ENCODE measurements around the gene ACE. TPM values are rescaled to one million over a fixed set of nuclear protein-coding genes. Genes with fewer than 3 reads are reported as not detected.

Gene ACE
- total RNA-seq, 1 experiment from 2014 or later = 5.4 TPM

DNA sequence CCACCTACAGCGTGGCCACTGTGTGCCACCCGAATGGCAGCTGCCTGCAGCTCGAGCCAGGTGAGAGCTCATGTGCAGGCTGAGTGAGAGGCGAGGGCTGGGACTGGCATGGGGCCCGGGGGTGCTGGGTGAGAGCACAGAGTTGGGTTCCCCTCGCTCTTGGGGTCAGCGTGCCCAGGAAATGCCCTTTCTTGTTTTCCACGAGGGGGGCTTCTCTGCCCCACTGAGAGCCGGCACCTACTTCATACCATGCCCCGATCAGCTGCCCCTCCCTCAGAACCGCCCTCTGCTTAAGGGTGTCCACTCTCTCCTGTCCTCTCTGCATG lies 10.1 kb downstream of the ACE start:
- H2BK5ac ChIP-seq (ENCODE audit: insufficient read length, low read length) = no peak overlapping the region
- no peak overlapping the region for H2AK5ac ChIP-seq (ENCODE audit: insufficient read length, low read length)
- H3K27ac ChIP-seq (ENCODE audit: insufficient read length, low read depth, low read length) = no peak overlapping the region
- H2AFZ ChIP-seq (ENCODE audit: low read length) = no peak overlapping the region
- no peak overlapping the region for H3T11ph ChIP-seq (ENCODE audit: low read length)
- H4K91ac ChIP-seq (ENCODE audit: insufficient read length, low read depth, low read length) = no peak overlapping the region
- H3K27me3 ChIP-seq (ENCODE audit: insufficient read depth, low read length) = no peaks in the 10 kb centered on the region
- H2BK15ac ChIP-seq (ENCODE audit: low read depth, low read length) = no peak overlapping the region
- H4K20me1 ChIP-seq (ENCODE audit: control insufficient read depth, insufficient read depth, insufficient read length) = no peaks in the 10 kb centered on the region
- H2BK120ac ChIP-seq (ENCODE audit: low read depth, low read length, poor library complexity, severe bottlenecking) = no peak overlapping the region
- no peak for DNase-seq
- Mint-ChIP-seq H3K9me3 (no peaks in the 10 kb centered on the region), H3K4me3 (no peak overlapping the region), H3K27ac (no peak overlapping the region), H3K4me1 (peaks cover 6% of the 10 kb centered on the region in 2 experiments; a peak in 3 of 4 replicates), H3K27me3 (ENCODE audit: low read depth) (no peaks in the 10 kb centered on the region; the same call in 1 of the 2 replicates), H3K36me3 (ENCODE audit: insufficient read depth in 1 of 3, low read depth in 3 of 3) (no peaks in the 10 kb centered on the region)
- no peak overlapping the region for H3K4me2 ChIP-seq (ENCODE audit: insufficient read depth, insufficient read length, low read length)
- H4K8ac ChIP-seq (replicated peaks; ENCODE audit: insufficient read length, low read depth, low read length) = no peak overlapping the region
- WGBS (ENCODE audit: extremely low coverage, insufficient read length, low lambda C conversion rate) = no CpG with 5 or more reads among the region's 11 CpGs
- H2BK12ac ChIP-seq (ENCODE audit: insufficient read length, low read depth, low read length) = no peak overlapping the region
- no peaks in the 10 kb centered on the region for H3K9me3 ChIP-seq (ENCODE audit: control insufficient read depth, low read depth, low read length)
- no peak overlapping the region for H3K56ac ChIP-seq (ENCODE audit: insufficient read length, low read depth, low read length)
- H3K9ac ChIP-seq (ENCODE audit: extremely low read depth, insufficient read length, low read length) = no peak overlapping the region
- no peaks in the 10 kb centered on the region for H3K4me1 ChIP-seq (ENCODE audit: insufficient read depth, low read length)
- no peaks in the 10 kb centered on the region for H3K79me1 ChIP-seq (ENCODE audit: insufficient read depth, low read depth, low read length, poor library complexity, severe bottlenecking)
- no peaks in the 10 kb centered on the region for H3K79me2 ChIP-seq (ENCODE audit: insufficient read depth, low read length)
- no peak overlapping the region for H3K4ac ChIP-seq (ENCODE audit: low read depth, low read length)
- TF ChIP-seq, protein P1, sequence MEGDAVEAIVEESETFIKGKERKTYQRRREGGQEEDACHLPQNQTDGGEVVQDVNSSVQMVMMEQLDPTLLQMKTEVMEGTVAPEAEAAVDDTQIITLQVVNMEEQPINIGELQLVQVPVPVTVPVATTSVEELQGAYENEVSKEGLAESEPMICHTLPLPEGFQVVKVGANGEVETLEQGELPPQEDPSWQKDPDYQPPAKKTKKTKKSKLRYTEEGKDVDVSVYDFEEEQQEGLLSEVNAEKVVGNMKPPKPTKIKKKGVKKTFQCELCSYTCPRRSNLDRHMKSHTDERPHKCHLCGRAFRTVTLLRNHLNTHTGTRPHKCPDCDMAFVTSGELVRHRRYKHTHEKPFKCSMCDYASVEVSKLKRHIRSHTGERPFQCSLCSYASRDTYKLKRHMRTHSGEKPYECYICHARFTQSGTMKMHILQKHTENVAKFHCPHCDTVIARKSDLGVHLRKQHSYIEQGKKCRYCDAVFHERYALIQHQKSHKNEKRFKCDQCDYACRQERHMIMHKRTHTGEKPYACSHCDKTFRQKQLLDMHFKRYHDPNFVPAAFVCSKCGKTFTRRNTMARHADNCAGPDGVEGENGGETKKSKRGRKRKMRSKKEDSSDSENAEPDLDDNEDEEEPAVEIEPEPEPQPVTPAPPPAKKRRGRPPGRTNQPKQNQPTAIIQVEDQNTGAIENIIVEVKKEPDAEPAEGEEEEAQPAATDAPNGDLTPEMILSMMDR (conservative IDR thresholded peaks at IDR 0.05) = no peak
- no peak overlapping the region for H2BK20ac ChIP-seq (ENCODE audit: low read depth, low read length, poor library complexity, severe bottlenecking)
- H3K18ac ChIP-seq (ENCODE audit: insufficient read length, low read depth, low read length) = no peak overlapping the region
- H3K23ac ChIP-seq (ENCODE audit: insufficient read length, low read depth, low read length) = no peak overlapping the region
- H3K14ac ChIP-seq (ENCODE audit: insufficient read depth, low read length) = no peak overlapping the region
- no peak overlapping the region for H4K5ac ChIP-seq (ENCODE audit: insufficient read length, low read depth, low read length)
- no peaks in the 10 kb centered on the region for H3K23me2 ChIP-seq (ENCODE audit: insufficient read length, low read depth, low read length, poor library complexity, severe bottlenecking)

All from H9 (cell line).